Type B pancreatic cell (in vitro differentiated cells): Measurements from ENCODE around the gene PYGO2. TPM values are rescaled to one million over a fixed set of nuclear protein-coding genes. Genes with fewer than 3 reads are reported as not detected.

Source experiments
- DNase-seq: peaks from one replicate; pipeline ENCODE4 v3.0.0; 2021; ENCODE audit warnings: mixed read lengths; ENCODE audit not compliant: unreplicated experiment; ENCODE audit errors: extremely low spot score
- H3K27ac Mint-ChIP-seq: 2 replicates; pipeline ENCODE4 v1.8.0; 2021; ENCODE audit warnings: mild to moderate bottlenecking, mixed read lengths
- H3K27me3 Mint-ChIP-seq: 2 replicates; pipeline ENCODE4 v1.8.0; 2021; ENCODE audit warnings: mixed read lengths
- H3K36me3 Mint-ChIP-seq: 2 replicates; pipeline ENCODE4 v1.8.0; 2021; ENCODE audit warnings: mixed read lengths
- H3K4me1 Mint-ChIP-seq: one replicate; pipeline ENCODE4 v1.8.0; 2021; ENCODE audit warnings: mixed read lengths; ENCODE audit not compliant: unreplicated experiment
- H3K4me3 Mint-ChIP-seq: 2 replicates; pipeline ENCODE4 v1.8.0; 2021; ENCODE audit warnings: mild to moderate bottlenecking, mixed read lengths
- H3K9me3 Mint-ChIP-seq: 2 replicates; pipeline ENCODE4 v1.8.0; 2021; ENCODE audit warnings: mixed read lengths
- total RNA-seq: library from RNA; stranded (reverse); gene quantifications from 2 replicates; pipeline ENCODE4 v1.2.1, GENCODE V29; 2021; ENCODE audit warnings: low replicate concordance
- TF ChIP-seq, protein P1 (sequence below): fragments of 200-600 bp; sonication (generic); conservative IDR thresholded peaks from 2 replicates; pipeline ENCODE4 v1.5.0; 2021; ENCODE audit warnings: antibody characterized with exemption, mild to moderate bottlenecking

PYGO2 gene
- total RNA-seq, 1 donor from 2014 or later: 49.0 TPM

DNA sequence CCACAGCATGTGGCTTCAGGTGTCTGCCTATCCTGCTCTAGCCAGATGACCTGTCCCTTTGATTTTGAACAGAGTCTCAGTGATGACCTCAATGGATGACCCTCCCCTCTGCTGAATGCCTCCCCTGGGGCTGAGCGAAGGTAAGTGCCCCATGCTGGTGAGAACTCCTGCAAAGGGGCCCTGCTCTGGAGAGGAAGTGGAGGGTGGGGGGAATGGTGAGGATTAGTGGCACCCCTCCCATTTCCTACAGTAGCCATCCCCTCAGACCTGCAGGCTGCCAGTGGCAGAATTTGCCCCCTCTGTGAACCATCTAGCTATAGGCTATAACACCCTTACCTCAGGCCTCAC lies 21.4 kb downstream of the PYGO2 start:
- H3K27ac Mint-ChIP-seq: peak overlapping the region; percentile 100
- TF ChIP-seq, protein P1, sequence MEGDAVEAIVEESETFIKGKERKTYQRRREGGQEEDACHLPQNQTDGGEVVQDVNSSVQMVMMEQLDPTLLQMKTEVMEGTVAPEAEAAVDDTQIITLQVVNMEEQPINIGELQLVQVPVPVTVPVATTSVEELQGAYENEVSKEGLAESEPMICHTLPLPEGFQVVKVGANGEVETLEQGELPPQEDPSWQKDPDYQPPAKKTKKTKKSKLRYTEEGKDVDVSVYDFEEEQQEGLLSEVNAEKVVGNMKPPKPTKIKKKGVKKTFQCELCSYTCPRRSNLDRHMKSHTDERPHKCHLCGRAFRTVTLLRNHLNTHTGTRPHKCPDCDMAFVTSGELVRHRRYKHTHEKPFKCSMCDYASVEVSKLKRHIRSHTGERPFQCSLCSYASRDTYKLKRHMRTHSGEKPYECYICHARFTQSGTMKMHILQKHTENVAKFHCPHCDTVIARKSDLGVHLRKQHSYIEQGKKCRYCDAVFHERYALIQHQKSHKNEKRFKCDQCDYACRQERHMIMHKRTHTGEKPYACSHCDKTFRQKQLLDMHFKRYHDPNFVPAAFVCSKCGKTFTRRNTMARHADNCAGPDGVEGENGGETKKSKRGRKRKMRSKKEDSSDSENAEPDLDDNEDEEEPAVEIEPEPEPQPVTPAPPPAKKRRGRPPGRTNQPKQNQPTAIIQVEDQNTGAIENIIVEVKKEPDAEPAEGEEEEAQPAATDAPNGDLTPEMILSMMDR: no peak
- no peak for DNase-seq
- no peaks in the 10 kb centered on the region for H3K9me3 Mint-ChIP-seq
- peaks cover 47% of the 10 kb centered on the region for H3K4me1 Mint-ChIP-seq
- H3K4me3 Mint-ChIP-seq: peak overlapping the region; percentile 53
- no peaks in the 10 kb centered on the region for H3K27me3 Mint-ChIP-seq
- H3K36me3 Mint-ChIP-seq: peaks cover 4% of the 10 kb centered on the region

DNA sequence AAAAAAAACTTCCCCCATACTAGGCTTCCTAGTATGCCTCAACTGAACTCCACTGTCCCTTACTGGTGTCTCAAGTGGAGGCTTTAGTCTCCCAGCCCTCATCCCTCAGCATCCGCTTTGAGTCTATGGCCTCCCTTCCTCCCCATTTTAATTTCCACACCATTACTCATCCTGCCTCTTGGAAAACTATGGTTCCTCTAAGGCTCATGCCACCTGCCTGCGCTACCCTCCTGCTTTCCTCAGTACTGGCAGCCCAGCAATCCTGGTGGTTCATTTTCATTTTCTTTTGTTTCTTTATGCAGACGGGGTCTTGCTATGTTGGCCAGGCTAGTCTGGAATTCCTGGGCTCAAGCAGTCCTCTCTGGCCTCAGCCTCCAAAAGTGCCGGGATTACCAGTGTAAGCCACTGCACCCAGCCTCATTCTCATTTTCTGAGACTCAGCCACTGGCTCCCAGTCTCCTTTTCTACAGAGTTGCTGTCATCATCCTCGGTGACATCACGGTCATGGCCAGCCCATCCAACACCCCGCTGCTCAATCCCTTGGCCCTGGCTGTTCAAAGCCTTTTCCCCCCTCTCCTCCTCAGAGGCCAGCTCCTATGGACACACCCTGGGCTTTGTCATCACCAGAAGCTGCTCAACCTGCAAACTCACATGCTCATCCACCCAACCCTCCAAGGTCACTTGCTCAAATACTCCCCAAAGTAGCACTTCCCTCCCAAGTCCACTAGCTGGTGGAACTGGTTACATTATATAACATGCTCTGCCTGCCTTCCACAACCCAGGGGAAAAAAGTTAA lies 22.8 kb downstream of the PYGO2 start:
- no peaks in the 10 kb centered on the region for H3K27me3 Mint-ChIP-seq
- DNase-seq: no peak
- H3K4me3 Mint-ChIP-seq: peak overlapping the region; percentile 84
- peaks cover under 1% of the 10 kb centered on the region for H3K36me3 Mint-ChIP-seq
- TF ChIP-seq, protein P1: no peak
- peaks cover 42% of the 10 kb centered on the region for H3K4me1 Mint-ChIP-seq
- peak overlapping the region; percentile 100 for H3K27ac Mint-ChIP-seq
- no peaks in the 10 kb centered on the region for H3K9me3 Mint-ChIP-seq

DNA sequence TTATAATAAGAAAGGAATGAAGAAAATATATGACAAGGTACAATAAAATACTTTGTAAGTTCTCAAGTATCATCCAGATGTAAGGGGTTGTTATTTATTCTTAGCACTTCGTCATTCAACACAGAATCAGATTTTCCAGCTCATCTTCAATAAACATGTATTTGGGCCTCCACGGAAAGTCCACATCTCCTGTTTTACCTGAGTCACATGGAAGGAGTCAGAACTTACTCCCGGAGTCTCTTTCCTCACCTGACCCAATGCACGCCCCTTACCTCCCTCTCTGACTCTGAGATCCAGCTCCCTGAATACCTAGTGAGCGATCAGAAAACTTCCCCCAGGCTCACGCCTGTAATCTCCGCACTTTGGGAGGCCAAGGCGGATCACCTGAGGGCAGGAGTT lies 23.6 kb downstream of the PYGO2 start:
- peaks cover 37% of the 10 kb centered on the region for H3K4me1 Mint-ChIP-seq
- TF ChIP-seq, protein P1: no peak
- DNase-seq: no peak
- H3K27me3 Mint-ChIP-seq: no peaks in the 10 kb centered on the region
- no peaks in the 10 kb centered on the region for H3K9me3 Mint-ChIP-seq
- H3K4me3 Mint-ChIP-seq: peak overlapping the region; percentile 98
- H3K27ac Mint-ChIP-seq: peak overlapping the region; percentile 100
- H3K36me3 Mint-ChIP-seq: no peaks in the 10 kb centered on the region

DNA sequence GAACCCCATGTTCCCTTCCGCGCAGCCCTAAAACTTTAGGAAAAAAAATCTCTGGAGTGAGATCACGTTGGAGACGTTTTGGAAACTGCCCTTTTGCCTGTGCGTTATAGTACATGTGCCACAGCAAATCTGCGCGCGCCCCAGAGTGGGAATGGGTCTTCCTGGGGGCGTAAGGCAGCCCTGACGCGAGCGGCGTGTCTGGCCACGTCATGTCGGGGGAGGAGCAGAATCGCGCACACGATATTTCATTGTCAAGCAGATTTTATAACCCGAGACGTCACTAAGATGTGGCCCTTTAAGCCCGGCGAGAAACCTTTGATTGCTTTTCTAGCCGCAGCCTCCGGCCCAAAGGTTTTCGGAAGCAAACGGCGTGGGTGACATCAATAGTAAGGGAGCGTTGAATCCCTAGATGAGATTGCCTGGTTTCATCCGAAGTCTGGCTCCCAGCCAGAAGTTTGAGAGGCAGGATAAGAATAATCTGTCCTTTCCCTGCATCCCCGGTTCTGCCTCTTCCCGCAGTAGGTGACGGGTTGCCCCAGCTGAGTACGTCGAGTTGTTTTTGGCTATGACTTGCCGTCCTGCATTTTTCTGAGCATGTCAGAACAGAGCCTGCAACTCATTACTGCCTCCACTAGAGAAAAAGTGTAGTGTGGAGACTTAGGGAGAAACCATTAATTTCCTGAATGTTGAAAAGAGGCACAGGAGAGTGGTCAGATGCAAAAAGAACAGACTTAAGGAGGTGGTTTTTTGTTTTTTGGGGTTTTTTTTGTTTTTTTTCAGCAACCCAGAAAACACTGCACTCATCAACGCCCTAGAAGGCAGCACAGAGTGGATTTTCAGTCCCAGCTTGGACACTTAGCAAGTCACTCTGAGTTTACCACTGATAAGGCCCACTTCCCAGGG lies 24.2 kb downstream of the PYGO2 start:
- H3K36me3 Mint-ChIP-seq: no peaks in the 10 kb centered on the region
- H3K4me1 Mint-ChIP-seq: peaks cover 37% of the 10 kb centered on the region

DNA sequence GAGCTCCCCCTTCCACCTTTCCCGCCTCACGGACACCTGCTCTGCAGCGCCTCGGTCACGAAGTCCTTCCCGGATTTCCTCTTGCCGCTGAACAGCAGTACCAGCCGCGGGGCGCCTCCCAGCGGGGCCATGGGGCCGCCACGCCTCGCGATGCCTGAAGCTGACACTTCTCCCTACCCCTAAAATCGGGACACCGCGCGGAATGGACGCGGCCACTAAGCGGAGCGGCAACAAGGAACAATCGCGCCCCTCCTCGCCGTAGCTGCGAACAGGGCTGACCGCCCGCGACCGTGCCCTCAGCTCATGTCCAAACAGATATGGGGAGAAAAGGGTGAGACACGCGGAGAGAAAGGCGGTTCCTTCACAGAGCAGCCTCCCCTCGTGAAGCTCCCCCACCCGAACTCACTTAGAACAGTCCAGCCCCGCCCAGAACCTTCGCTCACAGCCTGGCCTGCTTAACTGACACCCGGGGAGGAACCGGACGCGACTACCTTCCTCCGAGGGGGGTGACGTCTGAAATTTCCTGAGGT lies 25.0 kb downstream of the PYGO2 start, which contains the start of gene PMVK:
Gene PMVK, minus strand, starts transcription at position 165 of the 530 bp plus-strand sequence. Its CDS starts 34 bp downstream, at position 131.
- peak within 1 kb of the TSS; percentile 100 for H3K27ac Mint-ChIP-seq
- no peaks in the 10 kb centered on the region for H3K36me3 Mint-ChIP-seq
- no peaks in the 10 kb centered on the region for H3K27me3 Mint-ChIP-seq
- TF ChIP-seq, protein P1: peak; percentile 39
- no peaks in the 10 kb centered on the region for H3K9me3 Mint-ChIP-seq
- peak within 1 kb of the TSS; percentile 98 for H3K4me3 Mint-ChIP-seq
- peaks cover 37% of the 10 kb centered on the region for H3K4me1 Mint-ChIP-seq
- DNase-seq: peak; percentile 90

More for the DNA sequence above, 24.2 kb downstream of the PYGO2 start:
- H3K9me3 Mint-ChIP-seq: no peaks in the 10 kb centered on the region
- H3K27ac Mint-ChIP-seq: peak overlapping the region; percentile 100
- no peaks in the 10 kb centered on the region for H3K27me3 Mint-ChIP-seq
- peak overlapping the region; percentile 98 for H3K4me3 Mint-ChIP-seq
- peak; percentile 88 for DNase-seq
- TF ChIP-seq, protein P1: peak; percentile 50
